ENCODE results near the gene ERVK3-1. TPM values are rescaled to one million over a fixed set of nuclear protein-coding genes. Genes with fewer than 3 reads are reported as not detected.
A peak's percentile ranks its signal among the peaks of the same experiment; 100 is the strongest.

ERVK3-1 gene
- total RNA-seq, 1 donor from 2014 or later = 40.6 TPM

GRCh38 chr19:58328999-58329398 is 23.8 kb downstream of the ERVK3-1 start:
- DNase-seq (ENCODE audit: low spot score) = peak; percentile 56
- peak overlapping the region; percentile 58 for H3K4me3 Mint-ChIP-seq (ENCODE audit: unreplicated experiment)
- peaks cover 7% of the 10 kb centered on the region for H3K4me1 Mint-ChIP-seq (ENCODE audit: unreplicated experiment)
- no peak overlapping the region for H3K27ac Mint-ChIP-seq (ENCODE audit: unreplicated experiment)
- TF ChIP-seq CTCF (IDR thresholded peaks at IDR 0.05; ENCODE audit: unreplicated experiment) = no peak
- peaks cover 6% of the 10 kb centered on the region for H3K36me3 Mint-ChIP-seq (ENCODE audit: low read depth, unreplicated experiment)
- no peaks in the 10 kb centered on the region for H3K9me3 Mint-ChIP-seq (ENCODE audit: unreplicated experiment)
- no peaks in the 10 kb centered on the region for H3K27me3 Mint-ChIP-seq (ENCODE audit: unreplicated experiment)

GRCh38 chr19:58330458-58330857 is 25.3 kb downstream of the ERVK3-1 start:
- Mint-ChIP-seq H3K4me1 (ENCODE audit: unreplicated experiment) (peaks cover 10% of the 10 kb centered on the region), H3K36me3 (ENCODE audit: low read depth, unreplicated experiment) (peaks cover 10% of the 10 kb centered on the region), H3K4me3 (ENCODE audit: unreplicated experiment) (no peak overlapping the region), H3K9me3 (ENCODE audit: unreplicated experiment) (no peaks in the 10 kb centered on the region), H3K27me3 (ENCODE audit: unreplicated experiment) (peaks cover 3% of the 10 kb centered on the region), H3K27ac (ENCODE audit: unreplicated experiment) (no peak overlapping the region)
- TF ChIP-seq CTCF (IDR thresholded peaks at IDR 0.05; ENCODE audit: unreplicated experiment) = no peak
- DNase-seq (ENCODE audit: low spot score) = no peak

GRCh38 chr19:58332697-58333096 is 27.5 kb downstream of the ERVK3-1 start:
- Mint-ChIP-seq H3K36me3 (ENCODE audit: low read depth, unreplicated experiment) (peaks cover 15% of the 10 kb centered on the region), H3K4me1 (ENCODE audit: unreplicated experiment) (peaks cover 10% of the 10 kb centered on the region), H3K27me3 (ENCODE audit: unreplicated experiment) (peaks cover 3% of the 10 kb centered on the region), H3K4me3 (ENCODE audit: unreplicated experiment) (no peak overlapping the region), H3K9me3 (ENCODE audit: unreplicated experiment) (no peaks in the 10 kb centered on the region), H3K27ac (ENCODE audit: unreplicated experiment) (no peak overlapping the region)
- no peak for DNase-seq (ENCODE audit: low spot score)
- no peak for TF ChIP-seq CTCF (IDR thresholded peaks at IDR 0.05; ENCODE audit: unreplicated experiment)

- Mint-ChIP-seq H3K36me3 (ENCODE audit: low read depth, unreplicated experiment) (peaks cover 32% of the 10 kb centered on the region), H3K27me3 (ENCODE audit: unreplicated experiment) (peaks cover 3% of the 10 kb centered on the region), H3K4me1 (ENCODE audit: unreplicated experiment) (peaks cover 20% of the 10 kb centered on the region), H3K4me3 (ENCODE audit: unreplicated experiment) (no peak overlapping the region), H3K9me3 (ENCODE audit: unreplicated experiment) (no peaks in the 10 kb centered on the region), H3K27ac (ENCODE audit: unreplicated experiment) (no peak overlapping the region)
- no peak for DNase-seq (ENCODE audit: low spot score)
- no peak for TF ChIP-seq CTCF (IDR thresholded peaks at IDR 0.05; ENCODE audit: unreplicated experiment)
Measured at GRCh38 chr19:58334691-58335249, 29.6 kb downstream of the ERVK3-1 start.

GRCh38 chr19:58335630-58336029 is 30.5 kb downstream of the ERVK3-1 start:
- Mint-ChIP-seq H3K27ac (ENCODE audit: unreplicated experiment) (no peak overlapping the region), H3K27me3 (ENCODE audit: unreplicated experiment) (peaks cover 3% of the 10 kb centered on the region), H3K4me3 (ENCODE audit: unreplicated experiment) (no peak overlapping the region), H3K9me3 (ENCODE audit: unreplicated experiment) (no peaks in the 10 kb centered on the region), H3K36me3 (ENCODE audit: low read depth, unreplicated experiment) (peaks cover 35% of the 10 kb centered on the region), H3K4me1 (ENCODE audit: unreplicated experiment) (peaks cover 26% of the 10 kb centered on the region)
- no peak for TF ChIP-seq CTCF (IDR thresholded peaks at IDR 0.05; ENCODE audit: unreplicated experiment)
- DNase-seq (ENCODE audit: low spot score) = no peak

All from endothelial cell (in vitro differentiated cells).